ENCODE data around the gene PRKCH. TPM values are rescaled to one million over a fixed set of nuclear protein-coding genes. Genes with fewer than 3 reads are reported as not detected.
A peak's percentile ranks its signal among the peaks of the same experiment; 100 is the strongest.

Gene PRKCH
- total and polyA plus RNA-seq, 5 donors from 2014 or later: 194 to 457 (median 201) TPM

DNA sequence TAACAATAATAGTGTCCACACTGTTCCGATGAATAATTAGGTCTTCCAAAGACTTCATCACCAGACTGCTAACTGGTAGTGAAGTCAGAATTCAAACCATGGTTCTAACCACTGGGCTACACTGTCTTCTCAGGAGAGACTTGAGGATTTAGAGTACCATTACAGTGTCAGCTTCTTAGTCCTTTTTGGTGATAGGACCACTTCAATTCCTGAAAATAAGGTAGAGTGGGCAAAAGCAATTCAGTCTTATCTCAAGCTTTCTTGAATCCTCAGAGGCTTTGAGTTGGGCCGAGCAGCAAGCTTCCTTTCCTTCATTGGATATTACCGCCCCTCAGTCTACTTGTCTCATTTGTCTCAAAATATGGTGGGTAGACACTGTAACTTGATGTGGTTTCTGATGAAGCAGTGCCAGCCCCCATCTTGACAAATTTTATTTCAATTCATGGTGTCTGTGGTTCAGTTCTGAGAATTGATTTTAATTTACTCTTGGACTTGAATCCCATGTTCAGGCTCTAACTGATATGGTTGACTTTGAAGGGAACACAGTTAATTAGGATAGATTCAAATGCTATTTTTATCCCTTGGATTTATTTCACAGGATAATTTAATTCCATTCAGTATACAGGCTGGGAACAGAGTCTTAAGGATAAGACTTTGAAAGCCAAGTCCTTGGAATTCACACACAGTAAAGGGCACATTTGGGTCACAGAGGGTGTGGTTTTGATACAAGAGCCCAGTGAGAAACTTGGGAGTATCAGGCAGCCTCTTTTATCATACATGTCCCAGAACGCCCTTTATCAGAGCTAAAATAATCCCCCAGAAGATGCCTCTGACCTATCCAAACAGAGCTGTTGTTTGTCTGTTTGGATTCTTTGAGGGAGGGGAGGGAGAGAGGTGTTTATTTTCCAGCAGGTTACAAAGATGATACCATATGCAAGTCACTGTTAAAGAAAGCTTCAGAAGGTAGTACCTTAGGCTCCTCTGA, 167.3 kb downstream of the PRKCH start:
- H3K4me3 ChIP-seq (ENCODE audit: low read depth, low read length): no peak overlapping the region
- peak overlapping the region; percentile 52 for H3K27ac ChIP-seq (ENCODE audit: insufficient read depth, low read length, poor library complexity, severe bottlenecking)
- H3K9me3 ChIP-seq (ENCODE audit: control insufficient read depth in 2 of 2, low read length in 2 of 2): no peaks in the 10 kb centered on the region
- DNase-seq: no peak
- Mint-ChIP-seq H3K4me1 (peaks cover 6 to 40% (median 16%) of the 10 kb centered on the region in 4 donors), H3K36me3 (peaks cover 40% of the 10 kb centered on the region), H3K4me3 (no peak overlapping the region), H3K27me3 (no peaks in the 10 kb centered on the region), H3K27ac (peak overlapping the region in 2 of 3 donors; percentile 71 to 78), H3K9me3 (no peaks in the 10 kb centered on the region)
- no peaks in the 10 kb centered on the region for H3K4me1 ChIP-seq (ENCODE audit: control insufficient read depth, insufficient read depth, low read length, poor library complexity, severe bottlenecking)
- H3K36me3 ChIP-seq (ENCODE audit: control insufficient read depth, insufficient read depth, low read length): peaks cover 93% of the 10 kb centered on the region
- no peaks in the 10 kb centered on the region for H3K27me3 ChIP-seq (ENCODE audit: control insufficient read depth, insufficient read depth, low read length)
- ATAC-seq (ENCODE audit: low read depth in 2 of 2): no peak

DNA sequence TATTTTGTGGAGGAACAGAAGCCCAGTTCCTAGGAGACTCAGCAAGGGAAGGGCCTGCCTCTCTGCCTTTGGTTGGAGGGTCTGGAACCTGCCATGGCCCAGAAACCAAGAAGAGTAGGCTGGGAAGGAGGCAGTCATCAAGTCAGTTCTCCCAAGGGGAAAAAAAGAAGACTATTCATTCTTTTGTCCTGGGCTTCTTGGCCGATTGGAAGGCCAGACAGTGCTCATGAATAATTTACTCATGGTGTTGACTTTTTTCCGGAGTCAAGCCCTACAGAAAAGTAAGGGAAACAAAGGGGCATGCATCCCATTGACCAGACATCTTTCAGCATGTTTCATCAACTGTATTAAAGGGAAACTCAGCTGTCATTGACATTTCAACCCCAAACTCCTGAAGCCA, 168.1 kb downstream of the PRKCH start:
- Histone ChIP-seq H3K4me1 (ENCODE audit: control insufficient read depth, insufficient read depth, low read length, poor library complexity, severe bottlenecking) (no peaks in the 10 kb centered on the region), H3K4me3 (ENCODE audit: low read depth, low read length) (no peak overlapping the region), H3K9me3 (ENCODE audit: control insufficient read depth in 2 of 2, low read length in 2 of 2) (no peaks in the 10 kb centered on the region), H3K27me3 (ENCODE audit: control insufficient read depth, insufficient read depth, low read length) (no peaks in the 10 kb centered on the region), H3K36me3 (ENCODE audit: control insufficient read depth, insufficient read depth, low read length) (peaks cover 92% of the 10 kb centered on the region), H3K27ac (ENCODE audit: insufficient read depth, low read length, poor library complexity, severe bottlenecking) (no peak overlapping the region)
- H3K9me3 Mint-ChIP-seq: no peaks in the 10 kb centered on the region
- no peak for DNase-seq
- peaks cover 35% of the 10 kb centered on the region for H3K36me3 Mint-ChIP-seq
- no peak overlapping the region for H3K4me3 Mint-ChIP-seq
- peaks cover under 1 to 37% (median 14%) of the 10 kb centered on the region in 4 donors for H3K4me1 Mint-ChIP-seq
- H3K27me3 Mint-ChIP-seq: no peaks in the 10 kb centered on the region
- H3K27ac Mint-ChIP-seq: peak overlapping the region in 2 of 3 donors; percentile 68 to 78
- ATAC-seq (ENCODE audit: low read depth in 2 of 2): no peak

DNA sequence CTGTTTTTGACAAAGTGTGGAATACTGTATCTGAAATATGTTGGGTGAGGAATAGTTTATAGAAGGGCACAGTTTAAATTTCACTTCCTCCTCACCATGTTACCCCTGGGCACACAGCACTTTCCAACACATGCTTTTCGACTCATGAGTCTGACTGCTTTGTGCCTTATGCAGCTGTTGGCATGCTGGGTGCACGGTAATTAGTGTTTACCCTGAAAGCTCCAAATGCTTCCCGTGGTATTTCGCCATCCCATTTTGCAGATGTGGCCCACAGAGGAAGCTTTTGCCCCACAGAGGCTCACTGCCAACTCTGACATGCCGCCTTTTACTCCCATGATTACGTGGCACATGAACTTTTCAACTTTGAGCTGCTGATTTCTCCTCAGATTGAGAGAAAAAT, 168.6 kb downstream of the PRKCH start:
- H3K4me3 ChIP-seq (ENCODE audit: low read depth, low read length): no peak overlapping the region
- no peak overlapping the region for H3K4me3 Mint-ChIP-seq
- ATAC-seq (ENCODE audit: low read depth in 2 of 2) (no peak), DNase-seq (no peak)
- no peaks in the 10 kb centered on the region for H3K4me1 ChIP-seq (ENCODE audit: control insufficient read depth, insufficient read depth, low read length, poor library complexity, severe bottlenecking)
- H3K27ac ChIP-seq (ENCODE audit: insufficient read depth, low read length, poor library complexity, severe bottlenecking): no peak overlapping the region
- no peaks in the 10 kb centered on the region for H3K27me3 ChIP-seq (ENCODE audit: control insufficient read depth, insufficient read depth, low read length)
- peaks cover 0 to 40% (median 15%) of the 10 kb centered on the region in 4 donors for H3K4me1 Mint-ChIP-seq
- H3K27me3 Mint-ChIP-seq: no peaks in the 10 kb centered on the region
- peaks cover 90% of the 10 kb centered on the region for H3K36me3 ChIP-seq (ENCODE audit: control insufficient read depth, insufficient read depth, low read length)
- H3K36me3 Mint-ChIP-seq: peaks cover 35% of the 10 kb centered on the region
- H3K9me3 ChIP-seq (ENCODE audit: control insufficient read depth in 2 of 2, low read length in 2 of 2): no peaks in the 10 kb centered on the region
- no peaks in the 10 kb centered on the region for H3K9me3 Mint-ChIP-seq
- H3K27ac Mint-ChIP-seq: peak overlapping the region in 1 of 3 donors; percentile 90

DNA sequence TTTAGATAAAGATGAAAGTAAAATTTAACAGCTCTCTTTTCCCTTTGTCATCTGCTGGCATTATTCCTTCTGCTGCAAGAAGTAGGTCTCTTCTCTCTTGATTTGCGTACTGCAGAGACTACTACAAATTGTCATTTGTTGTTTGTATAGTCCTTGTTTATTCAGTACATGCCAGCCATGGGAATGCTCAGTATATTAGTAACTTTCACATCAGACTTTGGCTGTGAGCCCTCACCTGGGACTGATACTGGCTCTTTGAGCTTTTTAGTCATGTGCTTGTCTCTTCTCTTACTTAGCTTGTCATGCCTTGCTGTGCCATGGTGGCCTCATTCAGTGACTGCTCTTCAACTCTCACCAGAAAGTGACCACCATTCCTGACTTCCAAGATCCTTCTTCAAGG, 169.8 kb downstream of the PRKCH start:
- Mint-ChIP-seq H3K4me3 (no peak overlapping the region), H3K4me1 (peaks cover 0 to 41% (median 17%) of the 10 kb centered on the region in 4 donors), H3K27ac (no peak overlapping the region), H3K36me3 (peaks cover 35% of the 10 kb centered on the region), H3K9me3 (no peaks in the 10 kb centered on the region), H3K27me3 (no peaks in the 10 kb centered on the region)
- DNase-seq (no peak), ATAC-seq (ENCODE audit: low read depth in 2 of 2) (no peak)
- H3K9me3 ChIP-seq (ENCODE audit: control insufficient read depth in 2 of 2, low read length in 2 of 2): no peaks in the 10 kb centered on the region
- peak overlapping the region; percentile 35 for H3K27ac ChIP-seq (ENCODE audit: insufficient read depth, low read length, poor library complexity, severe bottlenecking)
- H3K36me3 ChIP-seq (ENCODE audit: control insufficient read depth, insufficient read depth, low read length): peaks cover 86% of the 10 kb centered on the region
- H3K27me3 ChIP-seq (ENCODE audit: control insufficient read depth, insufficient read depth, low read length): no peaks in the 10 kb centered on the region
- no peaks in the 10 kb centered on the region for H3K4me1 ChIP-seq (ENCODE audit: control insufficient read depth, insufficient read depth, low read length, poor library complexity, severe bottlenecking)
- H3K4me3 ChIP-seq (ENCODE audit: low read depth, low read length): no peak overlapping the region

DNA sequence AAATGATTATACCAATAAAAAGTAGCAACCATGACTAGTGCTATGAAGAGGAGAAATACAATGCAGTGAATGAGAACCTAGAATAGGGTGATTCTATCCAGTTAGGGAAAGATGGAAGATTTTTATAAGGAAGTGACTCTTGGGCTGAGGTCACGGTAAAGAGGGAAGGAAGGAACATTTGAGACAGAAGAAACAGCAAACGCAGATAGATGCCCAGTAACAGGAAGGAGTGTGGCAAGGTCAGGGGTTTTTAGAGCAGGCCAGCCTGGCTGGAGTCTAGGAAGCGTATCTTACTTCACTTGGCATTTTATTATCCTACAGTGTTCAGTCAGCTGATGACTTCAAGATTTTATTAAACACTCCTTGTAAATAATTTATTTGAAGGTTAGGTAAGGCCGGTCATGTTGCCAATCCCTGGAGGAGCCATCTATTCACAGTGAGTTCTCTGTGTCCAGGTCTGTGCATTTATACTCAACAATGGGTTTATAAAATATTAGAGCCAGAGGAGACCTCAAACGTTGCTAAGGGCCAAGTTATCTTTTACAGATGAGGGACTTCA, 170.6 kb downstream of the PRKCH start:
- H3K27me3 ChIP-seq (ENCODE audit: control insufficient read depth, insufficient read depth, low read length): no peaks in the 10 kb centered on the region
- no peaks in the 10 kb centered on the region for H3K9me3 ChIP-seq (ENCODE audit: control insufficient read depth in 2 of 2, low read length in 2 of 2)
- H3K27ac ChIP-seq (ENCODE audit: insufficient read depth, low read length, poor library complexity, severe bottlenecking): peak overlapping the region; percentile 35
- Mint-ChIP-seq H3K27me3 (no peaks in the 10 kb centered on the region), H3K27ac (no peak overlapping the region), H3K4me1 (peaks cover 0 to 47% (median 18%) of the 10 kb centered on the region in 4 donors), H3K4me3 (no peak overlapping the region), H3K9me3 (no peaks in the 10 kb centered on the region), H3K36me3 (peaks cover 35% of the 10 kb centered on the region)
- DNase-seq (no peak), ATAC-seq (ENCODE audit: low read depth in 2 of 2) (no peak)
- H3K4me3 ChIP-seq (ENCODE audit: low read depth, low read length): no peak overlapping the region
- peaks cover 86% of the 10 kb centered on the region for H3K36me3 ChIP-seq (ENCODE audit: control insufficient read depth, insufficient read depth, low read length)
- no peaks in the 10 kb centered on the region for H3K4me1 ChIP-seq (ENCODE audit: control insufficient read depth, insufficient read depth, low read length, poor library complexity, severe bottlenecking)

DNA sequence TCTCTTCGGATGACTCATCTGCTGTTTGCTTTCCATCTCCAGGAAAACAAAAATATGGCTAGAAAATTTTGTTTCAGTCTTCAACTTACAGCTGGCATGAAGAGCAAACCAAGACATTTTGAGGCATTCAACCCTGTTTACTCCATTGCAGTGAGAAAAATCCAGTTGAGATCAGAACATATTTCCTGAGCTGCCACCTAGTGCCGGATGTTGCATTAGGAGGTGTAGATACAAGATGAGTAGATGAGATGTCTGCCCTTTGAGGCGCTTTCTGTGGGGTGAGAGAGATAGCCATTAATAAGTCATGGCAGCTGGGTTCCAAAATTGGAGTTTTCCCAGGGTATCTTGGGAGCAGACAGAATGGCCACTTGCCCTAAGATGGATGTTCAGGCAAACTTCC, 171.1 kb downstream of the PRKCH start:
- no peaks in the 10 kb centered on the region for H3K27me3 ChIP-seq (ENCODE audit: control insufficient read depth, insufficient read depth, low read length)
- Mint-ChIP-seq H3K27me3 (no peaks in the 10 kb centered on the region), H3K27ac (no peak overlapping the region), H3K4me3 (no peak overlapping the region), H3K9me3 (no peaks in the 10 kb centered on the region), H3K4me1 (peaks cover 2 to 49% (median 21%) of the 10 kb centered on the region in 4 donors), H3K36me3 (peaks cover 35% of the 10 kb centered on the region)
- DNase-seq: no peak
- peaks cover 86% of the 10 kb centered on the region for H3K36me3 ChIP-seq (ENCODE audit: control insufficient read depth, insufficient read depth, low read length)
- peak in 1 of 2 donors; percentile 57 for ATAC-seq (ENCODE audit: low read depth in 2 of 2)
- H3K4me3 ChIP-seq (ENCODE audit: low read depth, low read length): no peak overlapping the region
- no peaks in the 10 kb centered on the region for H3K9me3 ChIP-seq (ENCODE audit: control insufficient read depth in 2 of 2, low read length in 2 of 2)
- H3K27ac ChIP-seq (ENCODE audit: insufficient read depth, low read length, poor library complexity, severe bottlenecking): peak overlapping the region; percentile 35
- H3K4me1 ChIP-seq (ENCODE audit: control insufficient read depth, insufficient read depth, low read length, poor library complexity, severe bottlenecking): no peaks in the 10 kb centered on the region

DNA sequence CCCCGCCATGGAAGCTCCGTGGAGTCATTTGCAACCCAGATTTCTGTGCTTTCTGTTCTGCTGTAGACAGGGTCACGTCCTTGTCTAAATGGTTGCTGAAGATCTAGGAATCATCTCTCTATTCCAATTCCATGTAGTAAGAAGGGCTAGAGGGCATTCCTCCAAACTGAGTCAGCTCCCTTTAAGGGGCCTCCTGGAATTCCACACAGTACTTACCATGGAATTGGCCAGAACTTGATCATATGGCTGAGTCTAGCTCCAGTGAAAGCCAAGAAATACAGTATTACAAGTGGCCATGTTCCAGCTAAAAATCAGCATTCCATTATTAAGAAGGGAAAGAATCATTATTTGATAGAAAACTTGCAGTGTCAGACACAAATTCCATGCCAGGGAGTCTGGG, 171.9 kb downstream of the PRKCH start:
- Histone ChIP-seq H3K4me3 (ENCODE audit: low read depth, low read length) (no peak overlapping the region), H3K36me3 (ENCODE audit: control insufficient read depth, insufficient read depth, low read length) (peaks cover 87% of the 10 kb centered on the region), H3K27ac (ENCODE audit: insufficient read depth, low read length, poor library complexity, severe bottlenecking) (peak overlapping the region; percentile 35), H3K27me3 (ENCODE audit: control insufficient read depth, insufficient read depth, low read length) (no peaks in the 10 kb centered on the region), H3K9me3 (ENCODE audit: control insufficient read depth in 2 of 2, low read length in 2 of 2) (no peaks in the 10 kb centered on the region), H3K4me1 (ENCODE audit: control insufficient read depth, insufficient read depth, low read length, poor library complexity, severe bottlenecking) (no peaks in the 10 kb centered on the region)
- ATAC-seq (ENCODE audit: low read depth in 2 of 2) (no peak), DNase-seq (no peak)
- Mint-ChIP-seq H3K27me3 (no peaks in the 10 kb centered on the region), H3K36me3 (peaks cover 34% of the 10 kb centered on the region), H3K9me3 (no peaks in the 10 kb centered on the region), H3K27ac (no peak overlapping the region), H3K4me1 (peaks cover 3 to 52% (median 23%) of the 10 kb centered on the region in 4 donors), H3K4me3 (no peak overlapping the region)

Measured in CD4-positive, CD25-positive, alpha-beta regulatory T cell (primary cell).